Measurements from ENCODE around the gene GLS. TPM values are rescaled to one million over a fixed set of nuclear protein-coding genes. Genes with fewer than 3 reads are reported as not detected.
"Not testable (repeated sequence)": the region's sequence is repeated elsewhere in the genome, so short reads cannot be mapped to it uniquely, and the experiment has no call there.

The GLS gene
- total RNA-seq, 2 donors from 2014 or later = 415 to 476 TPM

- DNase-seq (ENCODE audit: low spot score) = no peak
- ATAC-seq (ENCODE audit: insufficient number of reproducible peaks, low FRiP score, low read depth) = no peak
- Histone ChIP-seq H3K27ac (no peak overlapping the region), H3K27me3 (replicated peaks; ENCODE audit: insufficient read depth) (no peaks in the 10 kb centered on the region), H3K36me3 (peaks cover 53% of the 10 kb centered on the region), H3K4me3 (no peak overlapping the region), H3K9me3 (no peaks in the 10 kb centered on the region), H3K4me1 (ENCODE audit: control insufficient read depth in 1 of 2, low read depth in 2 of 2) (no peaks in the 10 kb centered on the region)
- TF ChIP-seq CTCF (IDR thresholded peaks at IDR 0.05) = no peak
Observed at GRCh38 chr2:190994148-190994547, 113.5 kb downstream of the GLS start.

GRCh38 chr2:190995315-190995714 lies 114.7 kb downstream of the GLS start:
- DNase-seq (ENCODE audit: low spot score); H3K4me1 ChIP-seq (ENCODE audit: control insufficient read depth in 1 of 2, low read depth in 2 of 2); H3K27ac ChIP-seq; H3K4me3 ChIP-seq; ATAC-seq (ENCODE audit: insufficient number of reproducible peaks, low FRiP score, low read depth); H3K9me3 ChIP-seq; H3K27me3 ChIP-seq (replicated peaks; ENCODE audit: insufficient read depth): not testable (repeated sequence)
- H3K36me3 ChIP-seq = peaks cover 50% of the 10 kb centered on the region

DNA sequence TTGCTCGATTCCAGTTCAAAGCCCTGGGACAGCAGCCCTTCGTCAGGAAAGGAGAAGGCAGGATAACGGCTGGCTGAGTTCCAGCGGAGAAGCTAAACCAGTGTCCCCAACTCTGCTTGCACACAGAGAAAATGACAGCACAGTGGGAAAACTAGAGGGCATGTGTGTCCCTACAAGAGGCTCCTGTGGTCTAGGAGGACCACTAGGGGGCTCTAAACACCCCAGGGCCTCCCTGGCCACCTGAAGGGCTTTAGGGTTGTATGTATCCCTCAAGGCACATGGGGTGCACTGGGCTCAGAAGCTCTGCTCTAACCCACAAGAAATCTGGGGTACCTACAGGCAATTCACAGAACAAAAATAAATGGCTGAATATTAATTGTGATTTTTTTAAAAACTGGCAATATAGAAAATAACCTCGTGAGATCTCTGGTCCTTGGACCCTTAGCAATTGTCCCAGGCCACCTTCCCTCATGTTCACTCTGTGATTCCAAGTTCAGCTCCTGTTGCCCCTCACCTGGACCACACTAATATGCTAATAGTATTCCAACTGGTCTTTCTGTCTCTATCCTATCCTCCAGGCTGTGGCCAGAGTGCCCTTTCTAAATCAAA lies 115.8 kb downstream of the GLS start:
- DNase-seq (ENCODE audit: low spot score) (no peak), ATAC-seq (ENCODE audit: insufficient number of reproducible peaks, low FRiP score, low read depth) (no peak)
- Histone ChIP-seq H3K27ac (no peak overlapping the region), H3K36me3 (peaks cover 52% of the 10 kb centered on the region), H3K9me3 (no peaks in the 10 kb centered on the region), H3K27me3 (replicated peaks; ENCODE audit: insufficient read depth) (no peaks in the 10 kb centered on the region), H3K4me3 (no peak overlapping the region), H3K4me1 (ENCODE audit: control insufficient read depth in 1 of 2, low read depth in 2 of 2) (no peaks in the 10 kb centered on the region)
- TF ChIP-seq CTCF (IDR thresholded peaks at IDR 0.05) = peak; percentile 31

DNA sequence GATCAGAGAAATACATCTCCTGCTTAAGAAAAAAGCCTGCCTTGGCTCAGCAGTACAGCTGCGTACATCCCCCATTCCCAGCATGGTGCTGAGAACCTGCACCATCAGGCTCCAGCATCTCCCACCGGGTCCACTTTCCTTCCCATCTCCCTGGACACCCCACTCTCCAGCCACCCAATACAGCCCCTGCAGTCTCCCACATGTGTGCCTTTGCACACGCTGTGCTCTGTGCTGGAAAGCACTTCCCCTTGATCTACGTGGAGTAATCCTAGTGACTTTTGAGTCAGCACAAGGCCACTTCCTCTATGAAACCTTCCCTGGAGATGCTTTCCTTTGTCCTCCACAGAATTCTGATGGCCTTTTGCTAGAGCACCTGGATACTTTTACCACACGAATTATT lies 116.3 kb downstream of the GLS start:
- no peak for DNase-seq (ENCODE audit: low spot score)
- no peak overlapping the region for H3K4me3 ChIP-seq
- no peak overlapping the region for H3K27ac ChIP-seq
- H3K27me3 ChIP-seq (replicated peaks; ENCODE audit: insufficient read depth) = no peaks in the 10 kb centered on the region
- TF ChIP-seq CTCF (IDR thresholded peaks at IDR 0.05) = no peak
- H3K4me1 ChIP-seq (ENCODE audit: control insufficient read depth in 1 of 2, low read depth in 2 of 2) = no peaks in the 10 kb centered on the region
- H3K36me3 ChIP-seq = peaks cover 52% of the 10 kb centered on the region
- ATAC-seq (ENCODE audit: insufficient number of reproducible peaks, low FRiP score, low read depth) = no peak
- H3K9me3 ChIP-seq = no peaks in the 10 kb centered on the region

- H3K27ac ChIP-seq = no peak overlapping the region
- no peak for TF ChIP-seq CTCF (IDR thresholded peaks at IDR 0.05)
- ATAC-seq (ENCODE audit: insufficient number of reproducible peaks, low FRiP score, low read depth) (no peak), DNase-seq (ENCODE audit: low spot score) (no peak)
- no peaks in the 10 kb centered on the region for H3K27me3 ChIP-seq (replicated peaks; ENCODE audit: insufficient read depth)
- H3K4me1 ChIP-seq (ENCODE audit: control insufficient read depth in 1 of 2, low read depth in 2 of 2) = no peaks in the 10 kb centered on the region
- no peaks in the 10 kb centered on the region for H3K9me3 ChIP-seq
- H3K36me3 ChIP-seq = peaks cover 52% of the 10 kb centered on the region
- H3K4me3 ChIP-seq = no peak overlapping the region
Observed at GRCh38 chr2:190997526-190998113, 117.0 kb downstream of the GLS start.

DNA sequence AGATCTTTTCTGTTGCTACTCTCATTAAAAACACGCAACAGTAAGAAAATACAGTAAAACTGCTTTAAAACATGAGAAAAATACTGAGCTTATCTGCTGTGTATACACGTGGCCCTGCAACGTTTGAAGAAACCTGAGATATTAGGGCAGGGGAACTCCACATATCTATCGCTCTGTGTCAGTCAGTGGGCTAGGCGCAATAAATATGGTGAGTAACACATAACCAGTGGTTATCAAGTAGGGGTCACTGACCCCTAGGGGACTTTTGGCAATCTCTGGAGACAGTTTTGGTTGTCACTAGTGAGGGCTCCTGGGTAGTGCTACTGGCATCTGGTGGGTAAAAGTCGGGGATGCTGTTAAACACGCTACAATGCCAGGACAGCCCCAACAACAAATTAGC lies 118.4 kb downstream of the GLS start:
- Histone ChIP-seq H3K4me1 (ENCODE audit: control insufficient read depth in 1 of 2, low read depth in 2 of 2) (no peaks in the 10 kb centered on the region), H3K27ac (no peak overlapping the region), H3K36me3 (peaks cover 55% of the 10 kb centered on the region), H3K9me3 (no peaks in the 10 kb centered on the region), H3K4me3 (no peak overlapping the region), H3K27me3 (replicated peaks; ENCODE audit: insufficient read depth) (no peaks in the 10 kb centered on the region)
- no peak for TF ChIP-seq CTCF (IDR thresholded peaks at IDR 0.05)
- ATAC-seq (ENCODE audit: insufficient number of reproducible peaks, low FRiP score, low read depth) (no peak), DNase-seq (ENCODE audit: low spot score) (no peak)

Measured in thoracic aorta (tissue), 2 donors.